T-helper 1 cell (primary cell): ENCODE data around the gene LRRK1.

Experiments used
- DNase-seq, 5 donors: peaks; one replicate each; pipeline ENCODE4 v3.0.0-alpha.2; 2012 to 2020

LRRK1 gene

DNA sequence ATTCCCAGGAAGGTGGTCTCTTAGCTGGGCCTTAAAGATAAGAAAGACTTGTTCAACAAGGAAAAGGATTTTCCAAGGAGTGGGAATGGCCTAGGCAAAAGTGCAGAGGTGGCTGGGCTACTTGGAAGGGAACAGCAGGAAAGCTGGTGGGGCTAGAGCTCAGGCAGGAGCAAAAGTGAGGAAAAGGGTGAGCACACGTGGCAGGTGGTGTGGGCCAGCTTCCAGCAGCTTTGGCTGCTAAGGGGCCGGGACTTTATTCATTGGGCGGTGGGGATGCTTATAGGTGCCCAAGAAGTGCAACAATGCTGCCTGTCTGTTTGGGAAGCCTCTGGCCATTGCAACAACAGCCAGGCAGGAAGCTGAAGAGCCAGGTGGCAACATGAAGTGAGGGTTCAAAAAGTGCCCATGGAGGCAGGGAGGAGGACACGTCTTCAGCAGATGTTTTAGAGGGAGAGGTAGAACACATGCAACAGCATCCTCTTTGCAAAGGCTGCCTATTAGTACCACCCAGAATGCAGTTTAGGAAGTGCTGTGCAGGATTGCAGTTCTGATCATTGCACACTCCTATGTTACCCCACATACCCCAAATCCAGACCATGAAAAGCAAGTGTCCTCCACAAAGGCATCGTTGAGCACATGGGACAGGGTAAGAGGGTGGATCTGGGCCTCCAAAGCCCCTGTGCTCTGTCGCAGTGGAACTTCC is 25.7 kb upstream of the LRRK1 start:
- no peak for DNase-seq

- no peak for DNase-seq
Observed at GRCh38 chr15:100893964-100894295, 25.2 kb upstream of the LRRK1 start.

DNA sequence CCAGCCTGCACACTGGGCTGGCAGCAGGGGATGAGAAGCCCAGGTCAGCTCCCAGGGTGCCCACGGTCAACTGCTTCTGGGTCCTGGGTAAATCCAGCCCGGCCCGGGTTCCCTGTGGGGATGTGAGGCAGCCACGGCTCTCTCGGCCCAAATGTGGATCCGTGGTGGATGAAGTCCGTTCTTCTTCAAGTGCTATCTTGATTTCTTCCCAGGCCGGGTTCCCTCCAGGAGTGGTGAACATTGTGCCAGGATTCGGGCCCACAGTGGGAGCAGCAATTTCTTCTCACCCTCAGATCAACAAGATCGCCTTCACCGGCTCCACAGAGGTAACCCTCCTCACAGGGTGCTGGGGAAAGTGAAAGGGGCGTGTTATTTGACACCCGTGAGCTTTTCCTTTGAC is 23.4 kb upstream of the LRRK1 start:
- DNase-seq = no peak

GRCh38 chr15:100897221-100898151 is 21.7 kb upstream of the LRRK1 start:
- DNase-seq = no peak

GRCh38 chr15:100898152-100898490 is 21.0 kb upstream of the LRRK1 start:
- no peak for DNase-seq

GRCh38 chr15:100898661-100899462 is 20.3 kb upstream of the LRRK1 start:
- no peak for DNase-seq

DNA sequence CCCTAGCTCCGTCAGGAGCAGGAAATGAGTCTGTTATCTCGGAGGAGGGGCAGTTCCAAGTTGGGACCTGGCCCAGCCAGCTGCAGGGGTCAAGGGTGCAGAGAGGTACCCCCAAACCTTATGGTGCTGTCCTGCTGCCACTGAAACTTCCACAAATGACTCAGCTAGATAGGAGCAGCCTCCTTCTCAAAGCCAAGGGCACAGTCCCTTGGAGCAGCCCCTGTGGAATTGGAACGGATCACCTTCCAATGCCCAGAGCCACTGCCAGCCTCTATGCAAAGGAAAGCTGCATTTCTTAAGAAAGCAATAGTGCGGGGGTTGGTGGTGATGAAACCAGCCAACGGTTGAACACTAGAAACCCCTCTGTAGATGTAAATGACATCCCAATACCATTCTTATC is 19.6 kb upstream of the LRRK1 start:
- DNase-seq = no peak

DNA sequence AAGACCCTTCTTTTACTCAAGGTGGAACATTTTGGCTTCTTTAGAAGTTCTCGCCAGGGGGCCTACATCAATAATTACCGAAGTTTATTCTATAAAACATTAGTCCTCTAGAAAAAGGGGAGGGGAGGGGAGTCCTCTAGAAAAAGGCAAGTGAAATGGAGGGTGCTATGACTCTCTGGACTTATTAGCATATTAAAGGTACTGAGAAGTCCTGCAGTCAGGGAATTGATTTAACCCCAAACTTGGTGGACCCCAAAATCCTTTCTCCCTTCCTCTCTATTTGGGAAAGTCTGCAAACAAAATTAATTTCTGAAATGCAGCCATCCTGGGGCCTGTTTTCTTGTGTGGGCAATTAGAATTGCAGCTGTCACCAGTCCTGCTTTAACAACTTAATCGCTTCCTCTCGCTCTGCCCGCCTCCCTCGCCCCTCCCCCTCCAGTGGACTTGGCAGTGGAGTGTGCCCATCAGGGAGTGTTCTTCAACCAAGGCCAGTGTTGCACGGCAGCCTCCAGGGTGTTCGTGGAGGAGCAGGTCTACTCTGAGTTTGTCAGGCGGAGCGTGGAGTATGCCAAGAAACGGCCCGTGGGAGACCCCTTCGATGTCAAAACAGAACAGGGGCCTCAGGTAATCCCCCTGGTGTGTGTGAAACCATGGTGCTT is 18.9 kb upstream of the LRRK1 start:
- DNase-seq = no peak

DNA sequence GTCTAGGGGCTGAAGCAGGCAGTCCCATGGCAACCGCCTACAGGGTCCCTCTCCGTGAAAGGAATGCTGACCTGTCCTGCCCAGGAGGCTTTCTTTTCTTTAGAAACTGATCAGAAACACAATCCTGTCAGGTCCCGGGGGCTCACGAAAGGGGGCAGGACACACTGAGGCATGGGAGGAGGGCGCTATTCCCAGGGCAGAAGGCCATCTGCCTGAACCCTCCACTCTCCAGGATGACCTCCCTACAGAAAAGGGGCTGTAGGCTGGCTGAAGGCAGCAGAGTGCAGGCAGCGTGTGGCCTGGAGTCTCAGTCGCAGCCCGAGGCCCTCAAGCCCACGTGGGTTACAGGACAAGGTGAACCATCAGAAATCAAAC is 18.4 kb upstream of the LRRK1 start:
- DNase-seq = no peak

- DNase-seq = no peak
Observed at GRCh38 chr15:100901296-100901695, 17.9 kb upstream of the LRRK1 start.

GRCh38 chr15:100901702-100902435 is 17.3 kb upstream of the LRRK1 start:
- DNase-seq = no peak

DNA sequence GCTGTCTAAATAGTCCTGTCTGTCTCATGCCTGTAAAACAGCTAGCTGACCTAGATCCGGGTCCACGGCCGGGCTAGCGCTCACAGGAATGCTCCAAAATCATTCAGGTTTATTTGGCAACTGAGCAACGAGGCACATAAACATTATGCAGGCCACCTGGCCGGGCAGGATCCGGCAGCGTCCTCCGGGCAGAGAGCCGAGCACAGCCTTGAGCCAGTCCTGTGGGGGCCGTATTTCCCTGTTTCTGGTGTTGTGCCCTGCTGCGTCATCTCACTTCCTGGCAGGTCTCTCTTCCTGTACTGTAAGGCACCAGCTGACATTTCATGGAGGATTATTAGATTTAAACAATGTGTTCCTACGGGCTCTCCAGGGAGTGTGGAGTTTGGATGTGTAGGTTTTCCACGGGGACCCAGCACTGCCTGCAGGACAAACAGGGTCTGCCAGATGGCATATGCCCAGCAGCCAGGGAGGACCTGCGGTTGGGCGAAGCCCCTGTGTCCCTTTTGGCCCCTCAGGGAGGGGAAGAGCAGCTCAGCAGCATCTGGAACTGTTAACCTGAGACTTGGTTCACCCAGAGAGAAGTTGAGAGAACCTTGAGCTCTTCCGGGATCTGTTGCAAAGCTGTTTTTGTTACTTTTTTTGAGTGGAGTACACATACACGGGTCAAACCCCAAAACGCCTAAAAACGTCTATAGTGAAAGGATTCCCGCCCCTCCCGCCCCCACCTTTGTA is 16.6 kb upstream of the LRRK1 start:
- no peak for DNase-seq

GRCh38 chr15:100903168-100903554 is 16.0 kb upstream of the LRRK1 start:
- no peak for DNase-seq

DNA sequence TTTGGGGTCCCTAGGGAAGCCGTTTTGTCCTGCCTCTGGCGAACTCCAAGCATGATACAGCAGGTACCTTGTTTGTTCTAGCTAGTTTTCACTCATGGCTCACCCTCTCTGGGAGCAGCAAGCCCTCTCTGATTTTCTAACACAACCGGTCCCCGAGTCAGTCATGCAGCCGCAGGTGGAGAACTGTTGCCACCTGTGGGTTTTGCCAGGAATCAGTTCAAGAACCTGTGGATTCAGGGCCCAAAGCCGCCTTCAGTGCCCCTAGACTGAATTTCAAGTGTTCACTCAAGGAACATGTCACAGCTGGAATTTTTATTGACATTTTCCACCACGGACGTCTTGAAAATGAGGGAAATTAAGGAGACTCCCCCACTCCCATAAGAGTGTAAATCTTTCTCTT is 13.3 kb upstream of the LRRK1 start:
- no peak for DNase-seq

DNA sequence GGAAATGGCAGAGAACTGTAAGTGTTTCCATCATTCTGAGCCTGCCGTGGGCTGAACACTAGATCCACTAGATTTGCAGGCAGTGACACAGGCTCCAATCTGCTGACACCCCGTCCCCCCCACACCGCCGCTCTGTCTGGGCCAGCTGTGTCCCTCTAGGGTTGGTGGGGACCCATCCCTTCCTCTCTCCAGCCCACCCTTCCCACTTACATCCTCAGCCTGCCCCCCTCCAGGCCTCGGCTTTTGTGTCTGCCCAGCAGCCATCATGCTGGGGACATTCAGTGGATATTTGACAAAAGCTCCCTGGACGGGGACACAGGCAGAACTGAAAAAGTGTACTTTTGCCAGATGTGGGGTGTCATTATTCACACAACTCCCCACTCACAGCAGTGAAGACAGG is 10.7 kb upstream of the LRRK1 start:
- no peak for DNase-seq

DNA sequence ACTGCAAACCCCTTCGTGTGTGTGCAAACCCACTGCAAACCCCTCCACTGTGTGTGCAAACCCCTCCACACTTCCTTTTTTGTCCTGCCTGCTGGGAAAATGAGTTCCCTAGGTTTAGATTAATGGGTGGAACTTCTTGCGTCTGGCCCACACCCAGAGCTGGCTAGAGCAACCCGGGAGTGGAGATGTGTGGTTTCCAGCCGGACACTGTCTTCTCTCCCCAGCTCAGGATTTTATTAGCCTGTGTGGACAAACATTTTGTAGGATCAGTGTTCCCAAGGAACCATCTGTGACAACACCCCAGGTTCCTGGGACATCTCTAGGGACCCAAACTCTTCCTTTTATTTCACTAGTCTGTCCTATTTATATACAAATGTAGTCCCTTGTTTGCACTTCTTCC is 9.6 kb upstream of the LRRK1 start:
- no peak for DNase-seq

DNA sequence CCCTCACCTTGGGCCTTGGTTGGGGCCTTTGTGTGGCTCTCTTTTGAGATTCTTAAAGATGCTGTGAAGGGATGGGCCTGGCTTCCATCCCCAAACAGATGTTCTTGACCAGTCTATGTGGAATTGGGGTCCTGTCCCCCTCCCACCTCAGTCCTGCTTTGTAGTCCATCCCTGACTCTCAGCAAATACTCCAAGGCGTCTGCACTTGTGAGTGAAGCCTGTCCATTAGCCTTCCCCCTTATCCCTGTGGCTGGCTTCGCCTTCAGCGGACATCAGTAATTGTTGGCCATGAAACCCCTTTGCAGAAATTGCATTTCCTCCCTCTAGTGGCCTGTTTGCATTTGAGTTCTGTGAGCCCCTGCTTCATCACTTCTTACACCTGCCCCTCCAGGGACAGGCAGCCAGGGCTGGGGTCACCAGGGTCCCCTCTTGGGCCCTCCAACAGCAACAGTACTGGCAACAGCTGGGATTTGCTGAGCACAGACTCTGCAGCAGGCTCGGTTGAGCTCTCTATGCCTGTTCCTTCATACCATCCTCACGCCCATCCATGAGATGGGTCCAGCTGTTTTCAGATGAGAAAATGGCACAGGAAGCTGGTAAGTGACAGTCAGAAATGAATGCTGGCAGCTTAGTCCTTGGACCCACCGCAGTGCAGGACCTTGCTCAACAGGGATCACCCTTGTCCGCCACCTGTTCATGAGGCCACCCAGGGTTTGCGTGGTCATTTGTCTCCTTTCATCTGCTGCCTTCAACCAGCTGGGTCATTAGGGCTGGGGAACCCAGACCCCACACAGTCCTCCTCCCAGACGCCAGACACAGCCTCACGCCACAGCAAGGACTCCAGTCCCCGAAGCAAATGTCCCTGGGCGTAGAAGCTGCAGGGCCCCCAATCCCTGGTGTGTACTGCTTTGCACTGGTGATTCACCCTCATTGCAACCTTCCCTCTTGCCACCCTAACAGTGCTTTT is 8.9 kb upstream of the LRRK1 start:
- no peak for DNase-seq

- DNase-seq = no peak
Observed at GRCh38 chr15:100911086-100911485, 8.1 kb upstream of the LRRK1 start.

- no peak for DNase-seq
Observed at GRCh38 chr15:100913961-100914360, 5.2 kb upstream of the LRRK1 start.

- DNase-seq = no peak
Observed at GRCh38 chr15:100914876-100915275, 4.3 kb upstream of the LRRK1 start.
